Hepatic stellate cell (primary cell): ENCODE measurements around the gene CAPN7.

Experiments
- DNase-seq: peaks from one replicate; pipeline ENCODE4 v3.0.0; 2011; ENCODE audit warnings: low spot score

Gene CAPN7

DNA sequence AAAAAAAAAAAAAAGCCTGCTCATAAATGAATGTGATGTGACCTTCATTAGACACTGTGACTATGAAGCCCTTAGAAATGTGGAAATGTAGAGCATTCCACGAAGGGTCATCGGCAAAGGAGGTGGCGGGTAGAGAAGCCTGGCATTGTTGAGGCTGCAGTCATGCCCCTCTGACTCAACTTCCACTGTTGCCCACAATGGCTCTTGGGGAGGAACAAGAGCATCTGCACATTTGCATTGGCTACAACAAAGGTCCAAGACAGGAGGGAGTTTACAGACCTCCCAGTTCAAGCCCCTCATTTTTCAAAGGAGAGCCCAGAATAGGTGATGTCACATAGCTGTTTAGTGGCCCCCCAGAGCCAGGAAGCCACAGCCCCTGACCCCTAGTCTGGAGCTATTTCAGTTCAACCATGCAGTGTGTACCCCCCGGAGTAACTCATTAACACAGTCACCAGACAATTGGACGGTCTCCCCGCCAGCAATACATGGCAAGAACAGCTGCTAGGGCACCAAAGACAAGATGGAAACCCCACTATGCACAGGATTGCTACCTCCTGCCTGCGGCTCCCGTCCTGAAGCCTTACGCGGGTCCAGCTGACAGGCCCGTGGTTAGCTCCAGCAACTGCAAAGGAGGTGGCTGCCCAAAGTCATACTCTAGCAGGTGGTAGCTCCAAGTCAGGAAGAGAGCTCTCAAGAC is 70.1 kb downstream of the CAPN7 start:
- DNase-seq, result no peak

DNA sequence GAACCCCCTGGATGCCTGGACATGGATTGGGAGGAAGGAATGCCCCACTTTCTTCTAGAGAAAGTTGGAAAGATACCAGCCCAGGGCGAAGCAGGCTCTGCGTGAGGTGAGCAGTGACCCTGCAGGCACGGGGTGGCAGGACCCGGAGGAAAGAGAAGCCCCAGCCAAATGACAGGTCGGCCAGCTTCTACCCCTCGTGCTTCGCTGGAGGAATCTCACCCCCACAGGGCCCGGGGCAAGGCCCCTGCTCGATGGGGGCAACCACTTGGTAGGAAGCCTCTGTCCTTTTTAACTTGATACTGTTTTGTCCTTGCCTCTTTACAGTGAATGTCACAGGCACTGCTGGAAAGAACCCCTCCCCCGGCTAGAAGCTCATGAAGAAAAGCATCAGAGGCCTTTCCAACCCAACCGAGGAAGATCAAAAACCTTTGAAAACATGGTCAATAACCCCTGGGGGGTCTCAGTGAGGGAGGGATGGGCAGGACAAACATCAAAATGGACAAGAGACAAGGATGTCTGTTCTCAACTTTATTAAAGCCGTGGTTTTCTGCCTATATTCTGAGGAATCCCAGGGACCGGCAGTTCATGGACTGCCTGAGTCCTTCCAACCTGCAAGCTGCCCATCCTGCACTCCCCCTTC is 71.9 kb downstream of the CAPN7 start:
- DNase-seq, result no peak

GRCh38 chr3:15279205-15279604 is 73.2 kb downstream of the CAPN7 start:
- DNase-seq, result no peak

DNA sequence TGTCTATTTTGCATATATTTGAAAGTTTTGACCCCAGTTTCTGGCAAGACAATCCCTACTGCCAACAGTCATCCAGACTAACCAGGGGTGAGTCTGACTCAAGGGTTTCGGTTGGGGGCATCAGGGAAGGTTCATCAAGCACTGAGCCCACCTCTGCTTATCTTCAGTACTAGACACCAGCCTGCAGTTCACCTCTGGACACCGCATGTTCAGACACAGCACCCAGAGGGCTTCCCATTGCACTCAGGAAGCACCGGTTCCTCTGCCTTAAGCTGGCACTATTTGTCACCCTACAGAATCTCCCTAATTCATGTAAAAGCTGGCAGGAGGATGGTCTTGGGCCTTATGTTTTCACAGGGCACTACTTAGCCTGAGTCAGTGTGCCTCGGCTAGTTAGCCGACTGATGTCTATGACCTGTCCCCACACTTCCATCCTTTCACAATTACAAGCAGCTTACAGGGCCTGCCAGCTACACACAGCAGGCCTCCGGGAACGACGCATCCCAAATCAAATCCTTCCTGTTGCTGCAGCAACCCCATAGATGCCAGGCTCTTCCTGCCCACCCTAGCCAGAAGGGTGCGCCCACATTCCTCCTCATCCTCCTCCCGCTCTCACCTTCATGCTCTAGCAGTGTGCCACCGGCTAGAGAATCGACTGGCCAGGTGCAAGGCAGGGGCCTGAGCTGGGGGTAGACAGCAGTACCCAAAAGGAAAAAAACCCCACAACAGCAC is 73.8 kb downstream of the CAPN7 start:
- DNase-seq, result no peak

GRCh38 chr3:15280853-15281532 is 74.9 kb downstream of the CAPN7 start:
- DNase-seq, result no peak

DNA sequence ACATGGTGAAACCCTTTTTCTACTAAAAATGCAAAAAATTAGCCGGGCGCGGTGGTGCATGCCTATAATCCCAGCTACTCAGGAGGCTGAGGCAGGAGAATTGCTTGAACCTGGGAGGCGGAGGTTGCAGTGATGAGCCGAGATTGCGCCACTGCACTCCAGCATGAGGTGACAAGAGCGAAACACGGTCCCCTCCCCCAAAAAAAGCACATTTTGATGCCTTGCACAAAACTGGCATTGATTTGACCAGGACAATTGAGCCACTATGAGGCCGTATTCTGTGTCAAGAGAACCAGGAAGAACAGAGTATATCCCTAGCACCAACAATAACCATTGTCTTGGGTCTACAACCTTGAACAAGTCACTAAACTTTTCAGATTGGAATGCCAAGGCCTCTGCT is 75.8 kb downstream of the CAPN7 start:
- no peak for DNase-seq

- no peak for DNase-seq
Observed at GRCh38 chr3:15283702-15284101, 77.7 kb downstream of the CAPN7 start.

DNA sequence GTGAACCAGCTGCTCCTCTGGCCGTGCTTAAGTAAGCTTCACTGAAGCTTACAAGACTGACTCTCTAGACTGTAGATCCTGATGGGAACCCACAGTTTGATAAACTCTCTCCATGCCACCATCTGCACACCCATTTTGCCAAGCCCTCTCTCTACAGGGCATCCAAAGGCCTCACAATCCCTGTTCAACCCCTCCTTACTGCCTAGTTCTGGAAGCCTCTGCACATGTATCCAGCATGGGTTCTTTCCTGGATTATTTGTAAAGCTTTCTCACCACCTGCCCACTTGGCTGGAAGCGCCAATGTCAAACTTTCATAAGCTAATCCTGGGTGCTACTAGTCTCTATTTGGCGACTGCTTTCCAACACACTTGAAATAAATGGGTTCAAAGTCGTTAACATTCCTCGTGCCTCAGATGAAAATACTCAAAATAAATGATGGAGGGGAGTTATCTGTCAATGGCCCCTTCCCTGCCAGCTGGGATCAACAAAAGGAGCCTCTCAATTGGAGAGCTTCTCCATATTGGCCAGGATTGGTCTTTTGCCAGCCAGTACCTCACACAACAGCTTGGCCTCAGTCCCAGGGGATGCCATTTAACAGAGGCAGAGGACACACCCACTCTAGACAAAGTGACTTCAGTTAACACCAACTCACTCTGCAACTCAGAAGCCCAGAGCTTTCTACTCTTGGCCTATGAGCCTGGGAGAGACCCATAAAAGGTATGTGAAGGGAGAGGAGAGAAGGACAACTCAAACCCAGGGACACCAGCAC is 78.3 kb downstream of the CAPN7 start:
- DNase-seq, result no peak

- DNase-seq, result no peak
Observed at GRCh38 chr3:15286022-15286421, 80.0 kb downstream of the CAPN7 start.

- no peak for DNase-seq
Observed at GRCh38 chr3:15287565-15288330, 81.7 kb downstream of the CAPN7 start.

GRCh38 chr3:15288331-15289035 is 82.4 kb downstream of the CAPN7 start:
- DNase-seq, result no peak

GRCh38 chr3:15289661-15290060 is 83.6 kb downstream of the CAPN7 start:
- no peak for DNase-seq

DNA sequence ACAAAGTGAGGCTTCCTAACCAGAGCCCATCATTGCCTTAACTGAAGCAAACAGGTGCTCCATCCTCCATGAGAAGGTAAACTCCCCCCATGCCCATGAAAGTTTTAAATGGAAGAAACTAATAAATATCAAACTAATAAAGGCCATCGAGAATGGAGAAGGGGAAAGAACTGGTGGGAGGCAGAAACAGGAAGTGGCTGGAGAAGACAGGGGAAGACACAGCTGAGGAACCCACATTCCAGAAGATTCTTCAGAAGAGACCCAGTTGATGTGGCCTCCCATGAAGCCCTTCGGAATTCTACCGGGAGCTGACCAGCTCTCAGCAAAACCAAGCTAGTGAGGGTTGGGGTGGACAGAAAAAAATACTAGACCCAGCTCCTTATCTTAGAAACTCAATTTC is 84.7 kb downstream of the CAPN7 start:
- DNase-seq, result no peak

DNA sequence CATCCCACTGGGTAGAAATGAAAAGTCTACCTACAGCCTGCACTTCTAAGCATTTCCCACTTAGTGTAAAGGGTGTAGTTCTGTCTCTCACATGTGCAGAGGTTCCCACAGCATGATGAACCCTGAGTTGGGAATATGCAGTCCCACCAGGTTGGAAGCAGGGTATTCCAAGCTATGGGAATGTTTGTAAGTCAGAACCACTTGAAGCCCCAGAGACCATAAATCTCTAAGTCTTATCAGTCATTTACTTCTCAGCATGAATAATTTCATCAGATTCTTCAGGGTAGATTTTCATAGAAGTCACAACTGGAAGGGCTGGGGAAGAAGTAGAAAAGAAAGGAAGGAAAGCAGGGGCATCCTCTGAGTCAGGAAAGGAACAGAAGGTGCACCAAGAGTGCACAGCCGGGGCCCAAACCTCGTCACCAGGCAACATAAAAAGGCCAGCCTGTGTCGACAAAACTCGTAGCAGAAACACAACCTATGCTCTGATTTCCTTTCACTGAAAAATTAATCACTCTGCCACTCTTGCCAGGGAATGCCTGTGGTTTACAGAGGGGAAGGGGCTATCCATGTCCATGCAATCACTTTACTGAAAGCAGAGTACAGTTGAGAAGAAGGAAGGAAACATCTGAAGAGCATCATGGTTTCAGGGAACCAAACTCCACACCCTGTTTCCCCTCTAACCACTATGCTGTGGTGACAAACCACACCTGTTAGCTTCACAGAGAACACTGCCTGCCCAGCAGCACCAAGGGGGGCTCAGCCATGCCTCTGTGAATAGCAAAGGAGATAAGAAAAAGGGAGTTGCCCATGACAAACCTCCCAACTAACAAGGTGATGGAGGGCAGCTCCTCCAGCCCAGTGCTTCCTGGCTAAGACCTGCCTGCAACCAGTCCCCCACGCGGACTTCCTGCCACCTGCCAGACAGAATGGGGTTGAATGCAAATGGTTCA is 85.8 kb downstream of the CAPN7 start:
- DNase-seq, result no peak

DNA sequence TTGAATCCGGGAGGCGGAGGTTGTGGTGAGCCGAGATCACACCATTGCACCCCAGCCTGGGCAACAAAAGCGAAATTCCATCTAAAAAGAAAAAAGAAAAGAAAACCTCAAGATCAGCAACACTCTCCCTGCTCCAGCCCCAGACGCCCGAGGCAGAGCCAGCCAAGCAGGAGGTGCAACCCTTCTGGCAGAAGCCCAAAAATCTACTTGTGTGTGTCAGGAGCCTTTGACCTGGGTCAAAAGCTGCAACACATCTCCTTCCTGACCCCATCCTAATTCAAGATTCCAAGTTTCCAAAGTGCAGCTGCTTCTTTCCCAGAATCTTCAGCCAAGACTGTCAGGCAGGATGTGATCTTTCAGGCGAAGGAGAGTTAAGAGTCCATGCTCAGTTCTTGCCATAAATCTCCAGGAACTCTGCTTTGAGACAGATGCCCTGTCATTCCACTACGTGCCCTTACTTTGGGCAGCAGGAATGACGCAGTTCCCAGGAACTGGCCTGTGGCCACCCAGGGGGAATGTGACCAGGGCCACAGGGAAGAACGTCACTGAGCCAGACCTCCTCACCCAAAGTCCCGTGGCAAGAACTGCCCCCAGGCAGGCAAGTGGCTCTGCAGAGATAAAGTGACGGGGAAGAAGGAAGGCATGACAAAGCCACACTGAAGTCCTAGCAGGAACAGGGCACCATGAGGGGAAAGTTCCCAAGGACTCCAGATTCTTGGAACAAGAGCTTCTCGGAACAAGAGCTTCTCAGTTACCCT is 86.9 kb downstream of the CAPN7 start:
- DNase-seq, result no peak

- no peak for DNase-seq
Observed at GRCh38 chr3:15294929-15295328, 88.9 kb downstream of the CAPN7 start.

- no peak for DNase-seq
Observed at GRCh38 chr3:15295506-15295905, 89.5 kb downstream of the CAPN7 start.

- DNase-seq, result no peak
Observed at GRCh38 chr3:15297608-15298350, 91.7 kb downstream of the CAPN7 start.
